Hepatocyte (in vitro differentiated cells): ENCODE results near the gene DPEP1. TPM values are rescaled to one million over a fixed set of nuclear protein-coding genes. Genes with fewer than 3 reads are reported as not detected.
"Not testable (repeated sequence)": the region's sequence is repeated elsewhere in the genome, so short reads cannot be mapped to it uniquely, and the experiment has no call there.

ENCODE experiments used
- DNase-seq: peaks from one replicate; pipeline ENCODE4 v3.0.0-alpha.2; 2016; ENCODE audit warnings: low spot score
- H2AFZ ChIP-seq: fragments of 200-600 bp; sonication (generic); 2 replicates; pipeline ENCODE4 v1.6.0; 2016; ENCODE audit warnings: antibody characterized with exemption, mild to moderate bottlenecking
- H3K27ac ChIP-seq: fragments of 200-600 bp; sonication (generic); 2 replicates; pipeline ENCODE4 v1.5.1; 2016; ENCODE audit warnings: mild to moderate bottlenecking
- H3K27me3 ChIP-seq: fragments of 200-600 bp; sonication (generic); 2 replicates; pipeline ENCODE4 v1.6.1; 2016
- H3K36me3 ChIP-seq: fragments of 200-600 bp; sonication (generic); replicated peaks from 2 replicates; pipeline ENCODE4 v1.5.1; 2016; ENCODE audit warnings: low read depth; ENCODE audit not compliant: insufficient read depth
- H3K4me1 ChIP-seq: fragments of 200-600 bp; sonication (generic); 2 replicates; pipeline ENCODE4 v1.5.1; 2016; ENCODE audit warnings: mild to moderate bottlenecking, moderate library complexity; ENCODE audit not compliant: insufficient read depth
- H3K4me2 ChIP-seq: fragments of 200-600 bp; sonication (generic); 2 replicates; pipeline ENCODE4 v1.6.0; 2016
- H3K4me3 ChIP-seq: fragments of 200-600 bp; sonication (generic); 2 replicates; pipeline ENCODE4 v1.5.1; 2016; ENCODE audit warnings: mild to moderate bottlenecking
- H3K79me2 ChIP-seq: fragments of 200-600 bp; sonication (generic); 2 replicates; pipeline ENCODE4 v1.6.0; 2017; ENCODE audit warnings: mild to moderate bottlenecking
- H3K9me2 ChIP-seq: fragments of 200-600 bp; sonication (generic); replicated peaks from 2 replicates; pipeline ENCODE4 v1.6.0; 2017; ENCODE audit warnings: mild to moderate bottlenecking; ENCODE audit not compliant: insufficient read depth
- H3K9me3 ChIP-seq: fragments of 200-600 bp; sonication (generic); 2 replicates; pipeline ENCODE4 v1.5.1; 2016; ENCODE audit warnings: low read depth, mild to moderate bottlenecking
- H4K20me1 ChIP-seq: fragments of 200-600 bp; sonication (generic); 2 replicates; pipeline ENCODE4 v1.6.0; 2016; ENCODE audit warnings: mild to moderate bottlenecking; ENCODE audit not compliant: insufficient read depth, poor library complexity, severe bottlenecking
- CTCF ChIP-seq: fragments of 200-600 bp; sonication (generic); IDR thresholded peaks from 2 replicates; pipeline ENCODE4 v1.5.1; 2016; ENCODE audit warnings: antibody characterized with exemption, mild to moderate bottlenecking; ENCODE audit not compliant: poor library complexity
- EZH2 ChIP-seq: fragments of 200-600 bp; sonication (generic); IDR thresholded peaks from 2 replicates; pipeline ENCODE4 v1.6.1; 2016; ENCODE audit warnings: antibody characterized with exemption, mild to moderate bottlenecking, borderline replicate concordance
- EZH2phosphoT487 ChIP-seq: fragments of 200-600 bp; sonication (generic); IDR thresholded peaks from one replicate; pipeline ENCODE4 v1.6.1; 2018; ENCODE audit warnings: antibody characterized with exemption, mild to moderate bottlenecking, low read depth, moderate library complexity; ENCODE audit not compliant: unreplicated experiment, severe bottlenecking
- WGBS: methylation state at CpG from one replicate; pipeline ENCODE4 v1.1.6; 2016; ENCODE audit warnings: low lambda C conversion rate; ENCODE audit errors: missing lambda C conversion rate; 5-methylcytosine and 5-hydroxymethylcytosine counted together
- polyA plus RNA-seq: library from polyadenylated mRNA; unstranded; fragments of >200 nt; fragmentation: Nextera tagmentation; extraction: Ambion mirVana; gene quantifications from 2 replicates; pipeline ENCODE4 v1.2.1, GENCODE V29; 2016
- total RNA-seq: library from RNA; depleted of rRNA; stranded (reverse); fragments of >200 nt; gene quantifications from 2 replicates; pipeline ENCODE4 v1.2.3, GENCODE V29; 2014

The DPEP1 gene
- total and polyA plus RNA-seq, 2 experiments from 2014 or later, result 48.3 to 106 TPM

- H3K4me2 ChIP-seq, result no peak overlapping the region
- WGBS, result 40% methylated on average over 21 of the region's 21 CpGs
Observed at GRCh38 chr16:89624777-89625761, 11.6 kb downstream of the DPEP1 start.

GRCh38 chr16:89629827-89630610, 16.6 kb downstream of the DPEP1 start:
- WGBS, result 96% methylated on average over 14 of the region's 17 CpGs
- no peaks in the 10 kb centered on the region for H3K27me3 ChIP-seq
- TF ChIP-seq CTCF, result no peak
- no peaks in the 10 kb centered on the region for H3K9me2 ChIP-seq
- H3K9me3 ChIP-seq, result no peaks in the 10 kb centered on the region
- H4K20me1 ChIP-seq, result no peaks in the 10 kb centered on the region
- no peaks in the 10 kb centered on the region for H3K79me2 ChIP-seq
- no peak overlapping the region for H3K27ac ChIP-seq
- no peak overlapping the region for H3K4me3 ChIP-seq
- H3K36me3 ChIP-seq, result no peaks in the 10 kb centered on the region
- H3K4me2 ChIP-seq, result no peak overlapping the region
- DNase-seq, result no peak
- no peak overlapping the region for H2AFZ ChIP-seq
- peaks cover 7% of the 10 kb centered on the region for H3K4me1 ChIP-seq

More at GRCh38 chr16:89624777-89625761, 11.6 kb downstream of the DPEP1 start:
- no peak overlapping the region for H3K27ac ChIP-seq
- no peak overlapping the region for H2AFZ ChIP-seq
- no peaks in the 10 kb centered on the region for H4K20me1 ChIP-seq
- no peak for TF ChIP-seq EZH2
- no peak for TF ChIP-seq CTCF
- no peaks in the 10 kb centered on the region for H3K9me3 ChIP-seq
- H3K36me3 ChIP-seq, result no peaks in the 10 kb centered on the region
- no peaks in the 10 kb centered on the region for H3K9me2 ChIP-seq
- H3K4me1 ChIP-seq, result peaks cover 13% of the 10 kb centered on the region
- H3K4me3 ChIP-seq, result no peak overlapping the region
- DNase-seq, result no peak
- no peaks in the 10 kb centered on the region for H3K79me2 ChIP-seq
- H3K27me3 ChIP-seq, result no peaks in the 10 kb centered on the region

GRCh38 chr16:89633064-89633631, 19.7 kb downstream of the DPEP1 start:
- H3K9me2 ChIP-seq, result no peaks in the 10 kb centered on the region
- H2AFZ ChIP-seq, result no peak overlapping the region
- no peak overlapping the region for H3K4me3 ChIP-seq
- H3K36me3 ChIP-seq, result no peaks in the 10 kb centered on the region
- H3K4me1 ChIP-seq, result no peaks in the 10 kb centered on the region
- H3K79me2 ChIP-seq, result no peaks in the 10 kb centered on the region
- H3K9me3 ChIP-seq, result no peaks in the 10 kb centered on the region
- WGBS, result 84% methylated on average over 19 of the region's 19 CpGs
- H4K20me1 ChIP-seq, result no peaks in the 10 kb centered on the region
- DNase-seq, result no peak
- TF ChIP-seq EZH2phosphoT487 (no peak), EZH2 (no peak)
- H3K4me2 ChIP-seq, result no peak overlapping the region
- H3K27ac ChIP-seq, result no peak overlapping the region
- H3K27me3 ChIP-seq, result no peaks in the 10 kb centered on the region

- 42% methylated on average over 1 of the region's 2 CpGs for WGBS
Observed at GRCh38 chr16:89634463-89635385, 21.3 kb downstream of the DPEP1 start.

More at GRCh38 chr16:89634463-89635385, 21.3 kb downstream of the DPEP1 start:
- H2AFZ ChIP-seq, H3K4me2 ChIP-seq, H3K36me3 ChIP-seq, H3K79me2 ChIP-seq, H3K4me1 ChIP-seq, H3K4me3 ChIP-seq, DNase-seq, H3K9me2 ChIP-seq, H3K9me3 ChIP-seq, H3K27ac ChIP-seq, H4K20me1 ChIP-seq, H3K27me3 ChIP-seq: not testable (repeated sequence)
